GM12864 (cell line): Measurements from ENCODE around the gene RPL35A.
A peak's percentile ranks its signal among the peaks of the same experiment; 100 is the strongest.
"Not testable (repeated sequence)": the region's sequence is repeated elsewhere in the genome, so short reads cannot be mapped to it uniquely, and the experiment has no call there.

Source experiments
- DNase-seq: peaks from one replicate; pipeline ENCODE4 v3.0.0-alpha.2; 2011; ENCODE audit warnings: low read depth
- H3K4me3 ChIP-seq: 2 replicates; pipeline ENCODE4 v1.5.1; 2011; ENCODE audit warnings: mild to moderate bottlenecking, low read depth, low read length, control low read depth
- TF ChIP-seq, protein P1 (sequence below): IDR thresholded peaks from 2 replicates; pipeline ENCODE4 v1.5.1; 2011; ENCODE audit warnings: low read depth, mild to moderate bottlenecking, moderate library complexity, low read length, control low read depth, inconsistent platforms; ENCODE audit errors: missing control alignments

The RPL35A gene

DNA sequence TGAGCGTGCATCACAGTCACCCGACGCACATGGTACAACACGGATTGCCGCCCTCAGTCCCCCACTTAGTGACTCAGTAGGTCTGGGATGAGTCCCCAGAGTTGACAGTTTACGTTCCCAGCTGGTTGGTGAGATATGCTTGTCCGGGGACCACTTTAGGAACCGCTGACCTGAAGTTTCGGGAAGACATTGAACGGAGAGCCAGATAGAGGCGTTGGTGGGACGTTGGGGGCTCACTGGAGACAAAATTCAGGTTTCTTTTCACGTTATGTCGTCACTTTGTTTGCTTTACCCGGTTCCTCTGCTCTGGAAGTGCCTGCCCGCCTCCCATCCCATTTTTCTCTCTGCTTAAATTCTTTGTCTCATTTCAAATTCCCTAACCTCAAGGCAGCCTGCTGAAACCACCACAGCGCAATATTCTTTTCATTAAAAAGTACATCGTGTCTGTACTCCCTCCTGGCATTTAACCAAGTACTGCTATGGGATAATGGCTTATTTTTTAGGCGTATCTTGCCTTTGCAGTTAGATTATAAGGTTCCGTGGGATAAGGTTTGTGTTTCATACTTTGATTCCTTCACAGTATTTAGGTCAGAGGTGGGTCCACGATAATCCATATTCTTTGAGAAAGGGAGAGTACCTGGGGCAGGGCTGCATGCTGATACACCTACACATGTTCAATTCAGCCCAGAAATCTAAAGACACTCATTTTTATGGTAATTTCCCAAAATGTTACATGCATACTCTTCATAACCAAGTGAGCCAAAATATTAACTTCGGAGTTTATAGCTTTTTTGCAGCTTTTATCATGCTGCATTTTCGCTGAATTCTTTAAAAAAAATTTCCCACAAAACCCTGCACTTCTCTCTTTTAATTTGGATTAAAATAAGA is 10.9 kb downstream of the RPL35A start:
- TF ChIP-seq, protein P1, sequence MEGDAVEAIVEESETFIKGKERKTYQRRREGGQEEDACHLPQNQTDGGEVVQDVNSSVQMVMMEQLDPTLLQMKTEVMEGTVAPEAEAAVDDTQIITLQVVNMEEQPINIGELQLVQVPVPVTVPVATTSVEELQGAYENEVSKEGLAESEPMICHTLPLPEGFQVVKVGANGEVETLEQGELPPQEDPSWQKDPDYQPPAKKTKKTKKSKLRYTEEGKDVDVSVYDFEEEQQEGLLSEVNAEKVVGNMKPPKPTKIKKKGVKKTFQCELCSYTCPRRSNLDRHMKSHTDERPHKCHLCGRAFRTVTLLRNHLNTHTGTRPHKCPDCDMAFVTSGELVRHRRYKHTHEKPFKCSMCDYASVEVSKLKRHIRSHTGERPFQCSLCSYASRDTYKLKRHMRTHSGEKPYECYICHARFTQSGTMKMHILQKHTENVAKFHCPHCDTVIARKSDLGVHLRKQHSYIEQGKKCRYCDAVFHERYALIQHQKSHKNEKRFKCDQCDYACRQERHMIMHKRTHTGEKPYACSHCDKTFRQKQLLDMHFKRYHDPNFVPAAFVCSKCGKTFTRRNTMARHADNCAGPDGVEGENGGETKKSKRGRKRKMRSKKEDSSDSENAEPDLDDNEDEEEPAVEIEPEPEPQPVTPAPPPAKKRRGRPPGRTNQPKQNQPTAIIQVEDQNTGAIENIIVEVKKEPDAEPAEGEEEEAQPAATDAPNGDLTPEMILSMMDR, result no peak
- peak overlapping the region; percentile 69 for H3K4me3 ChIP-seq
- DNase-seq, result no peak

DNA sequence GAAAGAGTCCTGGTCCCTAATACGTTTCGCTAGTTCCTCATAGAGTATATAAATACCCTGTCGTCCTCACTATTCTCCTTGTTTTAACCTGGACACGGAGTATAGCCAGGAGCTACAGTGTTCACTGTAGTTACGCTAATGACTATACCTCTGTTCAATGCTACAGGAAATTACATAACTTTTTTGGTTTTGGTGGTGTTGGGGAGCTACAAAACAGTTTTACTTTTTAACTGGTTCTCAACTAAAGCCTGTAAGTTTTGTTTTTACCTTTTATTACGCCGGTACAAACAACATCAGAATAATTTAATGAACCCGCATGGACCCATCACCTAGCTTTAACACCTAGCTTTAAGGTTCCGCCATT is 11.6 kb downstream of the RPL35A start:
- no peak overlapping the region for H3K4me3 ChIP-seq
- DNase-seq, result no peak
- TF ChIP-seq, protein P1, result no peak

DNA sequence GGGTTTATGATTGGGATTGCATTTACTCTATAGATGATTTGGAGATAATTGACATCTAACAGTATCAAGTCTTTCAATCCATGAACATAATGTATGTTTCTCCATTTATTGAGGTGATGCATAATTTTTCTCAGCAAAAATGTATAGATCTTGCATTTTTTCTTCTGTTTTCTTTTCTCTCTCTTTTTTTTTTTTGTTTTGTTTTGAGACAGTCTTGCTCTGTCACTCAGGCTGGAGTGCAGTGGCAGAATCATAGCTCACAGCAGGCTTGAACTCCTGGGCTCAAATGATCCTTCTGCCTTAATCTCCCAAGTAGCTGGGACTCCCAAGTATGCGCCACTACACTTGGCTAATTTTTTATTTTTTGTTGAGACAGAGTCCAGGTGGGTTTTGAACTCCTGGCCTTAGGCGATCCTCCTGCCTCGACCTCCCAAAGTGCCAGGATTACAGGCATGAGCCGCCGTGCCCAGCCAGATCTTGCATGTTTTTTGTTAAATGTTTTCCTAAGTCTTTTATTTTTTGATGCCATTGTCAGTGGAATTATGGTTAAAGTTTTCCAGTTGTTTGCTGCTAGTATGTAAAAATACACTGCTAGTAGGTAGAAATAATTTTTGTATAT is 13.1 kb downstream of the RPL35A start:
- TF ChIP-seq, protein P1, result no peak
- H3K4me3 ChIP-seq, result no peak overlapping the region

DNA sequence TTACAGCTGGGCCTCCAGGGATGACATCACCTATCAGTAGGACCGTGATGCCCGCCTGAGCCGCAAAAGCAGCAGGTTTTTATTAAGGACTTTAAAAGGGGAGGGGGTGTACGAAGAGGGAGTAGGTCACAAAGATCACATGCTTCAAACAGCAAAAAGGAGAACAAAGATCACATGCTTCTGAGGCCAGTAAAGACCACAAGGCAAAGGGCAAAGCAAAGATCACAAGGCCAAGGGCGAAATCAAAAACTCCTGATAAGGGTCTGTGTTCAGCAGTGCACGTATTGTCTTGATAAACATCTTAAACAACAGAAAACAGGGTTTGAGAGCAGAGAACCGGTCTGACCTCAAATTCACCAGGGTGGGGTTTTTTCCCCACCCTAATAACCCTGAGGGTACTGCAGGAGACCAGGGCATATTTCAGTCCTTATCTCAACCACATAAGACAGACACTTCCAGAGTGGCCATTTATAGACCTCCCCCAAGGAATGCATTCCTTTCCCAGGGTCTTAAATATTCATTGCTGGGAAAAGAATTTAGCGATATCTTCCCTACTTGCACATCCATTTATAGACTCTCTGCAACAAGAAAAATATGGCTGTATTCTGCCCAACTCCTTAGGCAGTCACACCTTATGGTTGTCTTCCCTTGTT is 17.5 kb downstream of the RPL35A start:
- not testable (repeated sequence) for DNase-seq

More for the DNA sequence above, 13.1 kb downstream of the RPL35A start:
- DNase-seq, result no peak

DNA sequence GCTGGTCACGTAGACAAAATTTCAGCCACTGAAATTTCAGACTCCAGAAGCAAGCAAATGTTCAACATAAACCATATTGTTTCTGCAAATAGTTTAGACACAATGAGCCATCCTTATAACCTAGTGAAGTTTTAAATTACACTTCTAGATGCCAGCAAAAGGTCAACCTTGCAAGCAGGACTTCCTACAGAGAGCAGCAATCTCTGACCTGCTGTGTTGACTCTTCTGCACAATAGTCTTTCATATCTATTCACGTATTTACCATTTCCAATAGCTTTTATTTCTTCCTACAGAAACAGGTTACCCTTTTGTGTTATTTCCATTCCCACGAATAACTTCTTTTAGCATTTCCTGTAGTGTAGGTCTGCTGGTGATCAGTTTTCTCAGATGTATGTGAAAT is 20.6 kb downstream of the RPL35A start:
- TF ChIP-seq, protein P1, result no peak
- DNase-seq, result no peak
- no peak overlapping the region for H3K4me3 ChIP-seq

More for the DNA sequence above, 17.5 kb downstream of the RPL35A start:
- H3K4me3 ChIP-seq, result not testable (repeated sequence)

DNA sequence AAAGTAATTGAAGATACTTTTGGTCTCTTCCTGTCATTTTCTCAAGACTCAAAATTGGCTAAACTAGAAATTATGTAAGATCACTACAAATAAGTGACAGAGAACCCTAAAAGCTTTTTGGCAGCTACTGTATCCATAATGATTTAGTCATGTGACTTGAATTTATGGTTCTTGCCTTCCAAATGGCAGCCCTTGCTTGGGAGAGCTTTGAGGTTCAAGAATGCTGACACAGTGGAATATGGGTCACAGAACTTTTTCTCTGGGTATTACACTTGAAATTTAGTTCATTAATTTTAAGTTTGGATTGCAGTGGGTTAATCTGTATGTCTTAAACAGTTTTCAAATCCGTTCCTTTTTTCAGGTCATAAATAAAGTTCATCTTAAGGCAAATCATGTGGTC is 24.0 kb downstream of the RPL35A start:
- no peak overlapping the region for H3K4me3 ChIP-seq
- TF ChIP-seq, protein P1, result no peak
- no peak for DNase-seq

DNA sequence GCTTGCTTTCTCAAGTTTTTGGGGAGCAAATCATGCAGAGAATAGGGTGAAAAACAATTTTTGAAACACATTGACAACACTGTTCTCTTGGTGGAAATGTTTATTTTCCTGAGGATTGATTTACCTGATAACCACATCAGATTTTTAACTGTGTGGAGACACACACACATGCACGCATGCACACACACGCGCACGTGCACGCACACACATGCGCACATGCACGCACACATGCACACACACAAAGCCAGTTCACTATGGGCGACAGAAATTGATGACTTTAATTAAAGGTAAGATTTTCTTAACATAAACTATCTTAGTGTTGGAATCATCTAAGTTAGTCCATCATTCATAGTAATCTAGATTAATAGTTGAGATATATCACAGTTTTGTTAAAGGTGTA is 25.3 kb downstream of the RPL35A start:
- H3K4me3 ChIP-seq, result no peak overlapping the region
- DNase-seq, result no peak
- TF ChIP-seq, protein P1, result no peak
